Measurements from ENCODE around the gene LILRB5. TPM values are rescaled to one million over a fixed set of nuclear protein-coding genes. Genes with fewer than 3 reads are reported as not detected.
A peak's percentile ranks its signal among the peaks of the same experiment; 100 is the strongest.
"Not testable (repeated sequence)": the region's sequence is repeated elsewhere in the genome, so short reads cannot be mapped to it uniquely, and the experiment has no call there.

The LILRB5 gene
- total RNA-seq, 1 donor from 2014 or later: not detected

GRCh38 chr19:54224619-54225018 is 32.5 kb downstream of the LILRB5 start:
- H3K27ac Mint-ChIP-seq; intact Hi-C loops (cut with micrococcal nuclease); DNase-seq (ENCODE audit: low spot score); H3K9me3 Mint-ChIP-seq; H3K4me3 Mint-ChIP-seq; H3K27me3 Mint-ChIP-seq (ENCODE audit: insufficient read depth); H3K36me3 Mint-ChIP-seq (ENCODE audit: low read depth): not testable (repeated sequence)
- H3K4me1 Mint-ChIP-seq (ENCODE audit: low read depth): peaks cover 10% of the 10 kb centered on the region

DNA sequence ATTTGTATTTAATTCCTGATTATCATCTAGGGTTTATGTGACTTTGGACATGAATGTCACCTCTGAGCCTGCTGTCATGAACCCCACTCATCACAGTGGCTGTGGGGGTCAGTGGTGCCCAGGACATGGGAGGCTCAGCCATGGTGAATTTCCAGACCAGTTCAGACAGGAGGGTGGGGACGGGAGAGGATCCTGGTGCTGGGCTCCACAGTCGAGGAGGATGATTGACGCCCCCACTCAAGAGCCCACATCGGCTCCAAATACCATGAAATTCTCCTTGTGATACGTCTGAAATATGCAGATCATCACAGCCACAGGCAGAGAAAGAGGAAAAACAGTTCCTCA is 33.2 kb downstream of the LILRB5 start:
- not testable (repeated sequence) for H3K9me3 Mint-ChIP-seq; H3K36me3 Mint-ChIP-seq (ENCODE audit: low read depth); H3K27me3 Mint-ChIP-seq (ENCODE audit: insufficient read depth); H3K4me3 Mint-ChIP-seq; H3K27ac Mint-ChIP-seq; DNase-seq (ENCODE audit: low spot score)
- intact Hi-C loops (cut with micrococcal nuclease): loop anchor here (2.0 kb wide), 1 partner anchor 21 kb away; no protein-coding TSS in a partner anchor
- peaks cover 10% of the 10 kb centered on the region for H3K4me1 Mint-ChIP-seq (ENCODE audit: low read depth)

DNA sequence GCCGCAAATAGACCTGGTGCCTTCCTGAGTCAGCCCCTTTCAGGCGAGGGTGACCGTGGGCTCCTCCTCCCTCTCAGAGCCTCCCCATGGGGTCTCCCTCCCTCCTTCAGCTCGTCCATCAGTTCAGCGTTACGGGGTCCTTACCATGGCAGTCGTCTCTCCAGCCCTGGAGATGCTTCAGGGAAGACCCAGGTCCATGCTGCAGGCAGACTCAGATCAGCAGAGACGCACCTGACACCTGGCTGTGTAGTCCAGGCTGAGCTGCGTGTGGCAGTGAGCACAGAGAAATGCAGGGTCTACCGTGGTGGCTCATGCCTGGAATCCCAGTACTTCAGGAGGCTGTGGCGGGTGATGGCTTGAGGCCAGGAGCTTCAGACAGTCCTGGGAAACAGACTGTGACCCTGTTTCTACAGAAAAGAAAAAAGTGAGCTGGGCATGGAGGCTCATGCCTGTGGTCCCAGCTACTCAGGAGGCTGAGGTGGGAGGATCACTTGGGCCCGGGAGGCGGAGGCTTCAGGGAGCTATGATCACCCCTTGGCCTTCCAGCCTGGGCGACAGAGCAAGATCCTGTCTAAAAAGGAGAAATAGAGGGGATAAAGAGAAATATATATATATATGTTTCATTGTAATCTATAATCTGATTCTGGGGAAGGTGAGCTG is 33.7 kb downstream of the LILRB5 start:
- H3K9me3 Mint-ChIP-seq; H3K27ac Mint-ChIP-seq; DNase-seq (ENCODE audit: low spot score); H3K27me3 Mint-ChIP-seq (ENCODE audit: insufficient read depth); H3K4me3 Mint-ChIP-seq; H3K36me3 Mint-ChIP-seq (ENCODE audit: low read depth): not testable (repeated sequence)
- H3K4me1 Mint-ChIP-seq (ENCODE audit: low read depth): peaks cover 10% of the 10 kb centered on the region
- intact Hi-C loops (cut with micrococcal nuclease): loop anchor here (2.0 kb wide), 1 partner anchor 21 kb away; no protein-coding TSS in a partner anchor

- not testable (repeated sequence) for H3K27me3 Mint-ChIP-seq (ENCODE audit: insufficient read depth); DNase-seq (ENCODE audit: low spot score); H3K27ac Mint-ChIP-seq; H3K9me3 Mint-ChIP-seq; H3K36me3 Mint-ChIP-seq (ENCODE audit: low read depth)
- intact Hi-C loops (cut with micrococcal nuclease): loop anchor here (2.0 kb wide), 1 partner anchor 22 kb away; no protein-coding TSS in a partner anchor
- Mint-ChIP-seq H3K4me3 (peak within 1 kb of the TSS; percentile 36), H3K4me1 (ENCODE audit: low read depth) (peaks cover 10% of the 10 kb centered on the region)
These were observed 34.4 kb downstream of the LILRB5 start, which contains the start of gene LILRB3 for GRCh38 chr19:54222474-54223276. Gene LILRB3, minus strand, starts transcription at chr19:54223007. Its CDS starts 31 bp downstream, at chr19:54222976.

DNA sequence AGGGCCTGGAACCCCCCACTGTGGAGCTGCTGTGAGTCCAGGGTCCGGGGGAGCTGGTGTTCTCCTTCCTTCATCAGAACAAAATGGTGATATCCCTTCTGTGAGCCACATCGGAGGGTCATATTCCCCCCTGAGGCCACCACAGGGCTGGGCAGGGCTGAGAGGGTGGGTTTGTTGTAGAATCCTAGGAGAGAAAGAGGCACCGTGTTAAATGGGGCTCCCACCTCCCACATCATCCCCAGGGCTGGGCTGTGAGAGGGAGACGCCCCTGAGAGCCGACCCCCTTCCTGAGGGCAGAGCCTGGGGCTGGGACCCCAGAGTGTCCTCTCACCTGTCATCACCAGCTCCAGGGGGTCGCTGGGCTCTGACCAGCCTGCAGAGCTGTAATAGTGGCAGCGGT is 35.1 kb downstream of the LILRB5 start:
- H3K36me3 Mint-ChIP-seq (ENCODE audit: low read depth); H3K27ac Mint-ChIP-seq; DNase-seq (ENCODE audit: low spot score); H3K9me3 Mint-ChIP-seq; H3K27me3 Mint-ChIP-seq (ENCODE audit: insufficient read depth); H3K4me3 Mint-ChIP-seq: not testable (repeated sequence)
- intact Hi-C loops (cut with micrococcal nuclease): loop anchor here (2.0 kb wide), 1 partner anchor 23 kb away; no protein-coding TSS in a partner anchor
- H3K4me1 Mint-ChIP-seq (ENCODE audit: low read depth): peaks cover 10% of the 10 kb centered on the region

GRCh38 chr19:54219702-54220101 is 37.4 kb downstream of the LILRB5 start:
- DNase-seq (ENCODE audit: low spot score); H3K36me3 Mint-ChIP-seq (ENCODE audit: low read depth); H3K9me3 Mint-ChIP-seq; H3K27me3 Mint-ChIP-seq (ENCODE audit: insufficient read depth); H3K27ac Mint-ChIP-seq; H3K4me3 Mint-ChIP-seq; intact Hi-C loops (cut with micrococcal nuclease): not testable (repeated sequence)
- H3K4me1 Mint-ChIP-seq (ENCODE audit: low read depth): peaks cover 10% of the 10 kb centered on the region

DNA sequence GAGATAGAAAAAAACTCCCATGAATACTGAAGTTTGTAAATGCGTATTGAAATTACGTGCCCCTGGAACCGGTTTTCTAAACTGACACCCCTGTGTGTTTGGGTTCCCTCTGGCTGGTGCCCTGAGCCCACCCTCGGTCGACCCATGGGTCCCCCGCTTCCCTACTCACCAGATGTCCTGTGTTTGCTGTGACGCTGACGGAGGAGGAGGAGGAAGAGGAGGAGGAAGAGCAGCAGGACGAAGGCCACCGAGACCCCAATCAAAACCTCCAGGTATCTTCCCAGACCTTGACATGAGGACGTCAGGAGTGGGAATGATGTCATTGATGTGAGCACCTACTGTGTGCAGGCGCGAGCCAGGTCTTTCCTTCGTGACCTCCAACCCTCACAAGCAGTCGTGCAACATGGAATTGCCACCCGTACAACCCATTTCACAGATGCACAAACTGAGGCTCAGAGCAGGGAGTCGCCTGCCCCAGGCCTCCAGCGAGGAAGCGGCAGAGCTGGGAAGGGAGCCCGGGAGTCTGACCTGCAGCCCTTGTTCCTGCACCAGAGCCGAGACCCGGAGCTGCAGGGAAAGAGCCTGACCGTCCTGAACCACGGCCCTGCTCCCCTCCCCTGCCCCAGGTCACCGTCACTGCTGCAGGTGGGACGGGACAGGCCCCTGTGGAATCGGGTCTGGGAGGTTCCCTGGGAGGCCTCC is 38.0 kb downstream of the LILRB5 start:
- no peak for DNase-seq (ENCODE audit: low spot score)
- intact Hi-C loops (cut with micrococcal nuclease): no loop called here
- Mint-ChIP-seq H3K9me3 (no peaks in the 10 kb centered on the region), H3K27ac (no peak overlapping the region), H3K27me3 (ENCODE audit: insufficient read depth) (no peaks in the 10 kb centered on the region), H3K4me1 (ENCODE audit: low read depth) (peaks cover 10% of the 10 kb centered on the region), H3K4me3 (no peak overlapping the region), H3K36me3 (ENCODE audit: low read depth) (peaks cover 11% of the 10 kb centered on the region)

GRCh38 chr19:54218259-54218658 is 38.8 kb downstream of the LILRB5 start:
- H3K27me3 Mint-ChIP-seq (ENCODE audit: insufficient read depth): no peaks in the 10 kb centered on the region

DNA sequence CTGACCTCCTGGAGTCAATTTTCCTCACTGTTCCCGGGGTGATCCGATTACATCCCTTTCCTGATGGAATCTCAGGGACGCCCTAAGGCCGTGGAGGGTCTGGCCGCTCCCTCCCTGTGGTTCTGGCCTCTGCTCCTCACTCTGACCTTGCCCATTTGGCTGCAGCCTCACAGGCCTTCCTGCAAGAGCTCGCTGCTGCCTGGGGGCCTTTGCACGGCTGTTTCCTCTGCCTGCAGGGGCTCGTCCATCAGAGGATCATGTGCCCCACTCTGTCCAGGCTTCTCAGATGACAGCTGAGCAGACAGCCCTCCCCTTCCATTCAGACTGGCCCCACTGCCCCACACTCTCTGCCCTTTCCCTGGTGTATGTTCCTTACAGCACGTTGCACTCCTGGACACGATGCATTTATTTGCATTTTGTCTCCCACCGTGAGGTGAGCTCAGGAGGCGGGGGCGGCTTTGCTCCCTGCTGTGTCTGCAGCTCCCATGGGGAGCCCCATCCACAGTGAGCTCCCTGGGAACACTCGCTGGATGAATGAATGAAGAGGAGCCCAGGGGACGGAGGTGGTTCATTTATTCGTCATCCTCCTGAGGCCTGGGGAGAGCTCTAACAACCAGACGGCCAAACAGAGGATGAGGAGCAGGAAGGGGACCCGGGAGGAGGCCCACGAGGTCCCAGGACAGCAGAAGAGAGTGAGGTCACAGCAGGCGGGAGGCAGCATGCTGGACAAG is 39.4 kb downstream of the LILRB5 start:
- H3K4me1 Mint-ChIP-seq (ENCODE audit: low read depth); DNase-seq (ENCODE audit: low spot score); intact Hi-C loops (cut with micrococcal nuclease); H3K27ac Mint-ChIP-seq; H3K27me3 Mint-ChIP-seq (ENCODE audit: insufficient read depth); H3K9me3 Mint-ChIP-seq; H3K4me3 Mint-ChIP-seq: not testable (repeated sequence)
- peaks cover 17% of the 10 kb centered on the region for H3K36me3 Mint-ChIP-seq (ENCODE audit: low read depth)

More at GRCh38 chr19:54218259-54218658, 38.8 kb downstream of the LILRB5 start:
- intact Hi-C loops (cut with micrococcal nuclease): no loop called here
- no peak overlapping the region for H3K27ac Mint-ChIP-seq
- no peaks in the 10 kb centered on the region for H3K9me3 Mint-ChIP-seq
- H3K36me3 Mint-ChIP-seq (ENCODE audit: low read depth): peaks cover 13% of the 10 kb centered on the region
- peaks cover 8% of the 10 kb centered on the region for H3K4me1 Mint-ChIP-seq (ENCODE audit: low read depth)
- no peak for DNase-seq (ENCODE audit: low spot score)
- no peak overlapping the region for H3K4me3 Mint-ChIP-seq

- H3K4me3 Mint-ChIP-seq: no peak overlapping the region
- no peaks in the 10 kb centered on the region for H3K9me3 Mint-ChIP-seq
- no peak overlapping the region for H3K27ac Mint-ChIP-seq
- peaks cover 18% of the 10 kb centered on the region for H3K36me3 Mint-ChIP-seq (ENCODE audit: low read depth)
- H3K4me1 Mint-ChIP-seq (ENCODE audit: low read depth): no peaks in the 10 kb centered on the region
- H3K27me3 Mint-ChIP-seq (ENCODE audit: insufficient read depth): no peaks in the 10 kb centered on the region
- DNase-seq (ENCODE audit: low spot score): no peak
- intact Hi-C loops (cut with micrococcal nuclease): no loop called here
These were observed 40.2 kb downstream of the LILRB5 start for GRCh38 chr19:54216869-54217268.

DNA sequence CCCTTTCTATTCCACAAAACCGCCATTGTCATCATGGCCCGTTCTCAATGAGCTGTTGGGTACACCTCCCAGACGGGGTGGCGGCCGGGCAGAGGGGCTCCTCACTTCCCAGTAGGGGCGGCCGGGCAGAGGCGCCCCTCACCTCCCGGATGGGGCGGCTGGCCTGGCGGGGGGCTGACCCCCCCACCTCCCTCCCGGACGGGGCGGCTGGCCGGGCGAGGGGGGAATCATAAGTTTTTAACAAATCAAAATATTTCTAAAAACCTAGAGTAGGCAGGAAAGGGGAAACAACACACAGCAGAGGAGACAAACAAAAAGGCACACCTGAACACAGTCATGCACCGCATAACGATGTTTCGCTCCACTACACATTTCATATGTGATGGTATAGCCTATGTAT is 42.3 kb downstream of the LILRB5 start:
- H3K27me3 Mint-ChIP-seq (ENCODE audit: insufficient read depth); H3K4me3 Mint-ChIP-seq; DNase-seq (ENCODE audit: low spot score); H3K9me3 Mint-ChIP-seq; H3K27ac Mint-ChIP-seq; intact Hi-C loops (cut with micrococcal nuclease): not testable (repeated sequence)
- H3K4me1 Mint-ChIP-seq (ENCODE audit: low read depth): peaks cover 14% of the 10 kb centered on the region
- peaks cover 30% of the 10 kb centered on the region for H3K36me3 Mint-ChIP-seq (ENCODE audit: low read depth)

- H3K9me3 Mint-ChIP-seq; intact Hi-C loops (cut with micrococcal nuclease); H3K27ac Mint-ChIP-seq; H3K27me3 Mint-ChIP-seq (ENCODE audit: insufficient read depth); DNase-seq (ENCODE audit: low spot score); H3K4me3 Mint-ChIP-seq: not testable (repeated sequence)
- H3K36me3 Mint-ChIP-seq (ENCODE audit: low read depth): peaks cover 30% of the 10 kb centered on the region
- peaks cover 19% of the 10 kb centered on the region for H3K4me1 Mint-ChIP-seq (ENCODE audit: low read depth)
These were observed 42.9 kb downstream of the LILRB5 start for GRCh38 chr19:54214217-54214616.
